K562 (cell line): ENCODE results near the gene CCDC9. TPM values are rescaled to one million over a fixed set of nuclear protein-coding genes. Genes with fewer than 3 reads are reported as not detected.

Experiments
- ETV5 ChIP-seq: sonication (generic); formaldehyde crosslinking; IDR thresholded peaks from 2 replicates; pipeline ENCODE4 v1.4.0; 2020; ENCODE audit warnings: low read depth, mild to moderate bottlenecking, missing genetic modification reagents
- FOXP1 ChIP-seq: sonication (generic); formaldehyde crosslinking; IDR thresholded peaks from 2 replicates; pipeline ENCODE4 v1.8.0; 2022; ENCODE audit warnings: mild to moderate bottlenecking, missing genetic modification reagents
- GTF2A2 ChIP-seq: IDR thresholded peaks from 2 replicates; pipeline ENCODE4 v1.6.1; 2016; ENCODE audit warnings: mild to moderate bottlenecking, missing genetic modification characterization, missing compliant biosample characterization
- HDAC2 ChIP-seq: fragments of 450-650 bp; IDR thresholded peaks from 2 replicates; pipeline ENCODE4 v1.6.1; 2016; ENCODE audit warnings: mild to moderate bottlenecking
- HMBOX1 ChIP-seq: sonication (generic); IDR thresholded peaks from 2 replicates; pipeline ENCODE4 v1.6.1; 2016
- IRF1 ChIP-seq: sonication (generic); formaldehyde crosslinking; IDR thresholded peaks from 2 replicates; pipeline ENCODE4 v1.8.0; 2022; ENCODE audit warnings: missing genetic modification reagents, mild to moderate bottlenecking, borderline replicate concordance
- LEF1 ChIP-seq: fragments of 450-650 bp; IDR thresholded peaks from 2 replicates; pipeline ENCODE4 v1.6.1; 2016; ENCODE audit warnings: mild to moderate bottlenecking
- MLLT1 ChIP-seq, 2 experiments: fragments of 450-650 bp; IDR thresholded peaks; 2 replicates each; pipeline ENCODE4 v1.6.1; 2016
- MYBL2 ChIP-seq, 2 experiments: fragments of 450-650 bp in 1 of 2; sonication (generic) in 1 of 2; formaldehyde crosslinking in 1 of 2; IDR thresholded peaks; 2 replicates each; pipeline versions ENCODE4 v1.6.1 to v1.8.1; 2017 to 2022; ENCODE audit warnings: borderline replicate concordance in 1 of 2, inconsistent platforms in 1 of 2, low read depth in 1 of 2, mild to moderate bottlenecking in 1 of 2, missing genetic modification reagents in 1 of 2, moderate library complexity in 1 of 2
- NFE2L1 ChIP-seq: fragments of 450-650 bp; IDR thresholded peaks from 2 replicates; pipeline ENCODE4 v1.6.1; 2016; ENCODE audit warnings: missing genetic modification characterization, low read depth, mild to moderate bottlenecking, missing compliant biosample characterization, moderate library complexity, borderline replicate concordance
- OTX1 ChIP-seq: fragments of 450-650 bp; formaldehyde crosslinking; IDR thresholded peaks from 2 replicates; pipeline ENCODE4 v1.4.0; 2022; ENCODE audit warnings: mild to moderate bottlenecking
- PCBP2 ChIP-seq: fragments of 200-400 bp; formaldehyde crosslinking; IDR thresholded peaks from 2 replicates; pipeline ENCODE4 v1.6.1; 2018; ENCODE audit warnings: low read length, low read depth, mild to moderate bottlenecking, moderate library complexity; ENCODE audit not compliant: poor library complexity, severe bottlenecking
- SIN3A ChIP-seq, 2 experiments: fragments of 150-350 bp in 1 of 2; IDR thresholded peaks; 2 replicates each; pipeline ENCODE4 v1.6.1; 2011 to 2016; ENCODE audit warnings: borderline replicate concordance in 2 of 2, low read depth in 2 of 2, low read length in 2 of 2, mild to moderate bottlenecking in 2 of 2, moderate library complexity in 2 of 2; ENCODE audit not compliant: control insufficient read depth in 1 of 2
- TBL1XR1 ChIP-seq, 2 experiments: IDR thresholded peaks; 2 replicates each; pipeline ENCODE4 v1.6.1; 2012; ENCODE audit warnings: improper control_type of control experiment in 2 of 2, low read length in 2 of 2, mild to moderate bottlenecking in 1 of 2
- TCFL5 ChIP-seq: fragments of 250-450 bp; sonication (Bioruptor Pico); conservative IDR thresholded peaks from 2 replicates; pipeline ENCODE4 v1.6.1; 2021; ENCODE audit warnings: mild to moderate bottlenecking, moderate library complexity, matching md5 sums
- TOE1 ChIP-seq, 2 experiments: fragments of 450-650 bp in 1 of 2; sonication (generic) in 1 of 2; formaldehyde crosslinking in 1 of 2; IDR thresholded peaks; 2 replicates each; pipeline versions ENCODE4 v1.7.1 to v1.8.0; 2016 to 2022; ENCODE audit warnings: borderline replicate concordance in 2 of 2, mild to moderate bottlenecking in 2 of 2, antibody characterized with exemption in 1 of 2, inconsistent platforms in 1 of 2, low read depth in 1 of 2, missing genetic modification reagents in 1 of 2, moderate library complexity in 1 of 2
- USF1 ChIP-seq: sonication (generic); formaldehyde crosslinking; IDR thresholded peaks from 2 replicates; pipeline ENCODE4 v1.9.0; 2022; ENCODE audit warnings: mild to moderate bottlenecking, missing genetic modification reagents
- WHSC1 ChIP-seq: IDR thresholded peaks from one replicate; pipeline ENCODE4 v1.6.1; 2012; ENCODE audit warnings: low read length, control low read depth, inconsistent platforms
- ZBTB11 ChIP-seq, 3 experiments: fragments of 200-800 bp in 1 of 3; fragments of 250-450 bp in 1 of 3; fragments of 450-650 bp in 1 of 3; sonication (Bioruptor Pico) in 1 of 3; sonication (Bioruptor generic) in 1 of 3; formaldehyde crosslinking in 1 of 3; IDR thresholded peaks; 2 replicates each; pipeline versions ENCODE4 v1.6.1 to v1.8.0; 2016 to 2022; ENCODE audit warnings: mild to moderate bottlenecking in 2 of 3, missing genetic modification characterization in 2 of 3, missing compliant biosample characterization in 1 of 3, moderate library complexity in 1 of 3
- ZNF174 ChIP-seq: fragments of 250-450 bp; sonication (Bioruptor Pico); IDR thresholded peaks from 2 replicates; pipeline ENCODE4 v1.4.0; 2020; ENCODE audit warnings: mild to moderate bottlenecking
- polyA plus RNA-seq, 8 experiments: library from polyadenylated mRNA; depleted of rRNA in 4 of 8; stranded (reverse) in 5 of 8; unstranded in 3 of 8; fragments of >200 nt; fragmentation: Nextera tagmentation in 2 of 8; fragmentation: Illumina TruSeq in 1 of 8; extraction: Ambion mirVana in 2 of 8; extraction: Trizol in 1 of 8; gene quantifications; 2 replicates each; pipeline versions ENCODE4 v1.2.1 to v1.2.3, GENCODE V29; 2011 to 2014; ENCODE audit warnings: inconsistent platforms in 1 of 8, missing spikeins in 1 of 8
- total RNA-seq, 7 experiments: library from RNA; depleted of rRNA in 6 of 7; stranded (reverse); fragments of >200 nt in 6 of 7; fragmentation: Illumina TruSeq in 2 of 7; extraction: Trizol in 2 of 7; gene quantifications; 2 replicates each; pipeline versions ENCODE4 v1.2.1 to v1.2.3, GENCODE V29; 2011 to 2021; ENCODE audit warnings: low replicate concordance in 1 of 7

CCDC9 gene
- total and polyA plus RNA-seq, 9 of the 15 experiments (the other 6 are each of a cell fraction or from before 2014, with no cell fraction given) = 0.23 to 38.6 (median 8.4) TPM

GRCh38 chr19:47296036-47296435 lies 39.7 kb downstream of the CCDC9 start (continued):
- TF ChIP-seq IRF1 (CRISPR knock-in tag) = no peak
- no peak for TF ChIP-seq WHSC1
- TF ChIP-seq TBL1XR1 (IDR thresholded peaks at IDR 0.05; ENCODE audit: low read length in 2 of 2) = no peak; a peak in 1 of 4 replicates
- no peak for TF ChIP-seq ZNF174 (CRISPR knock-in tag)
- no peak for TF ChIP-seq FOXP1 (CRISPR knock-in tag)
- TF ChIP-seq MLLT1 (IDR thresholded peaks at IDR 0.05) = no peak
- no peak for TF ChIP-seq SIN3A (IDR thresholded peaks at IDR 0.05; ENCODE audit: borderline replicate concordance in 2 of 2, control insufficient read depth in 1 of 2, low read depth in 2 of 2, low read length in 2 of 2)
- TF ChIP-seq GTF2A2 (tag) = no peak
- no peak for TF ChIP-seq HDAC2
- 0 out of 2 replicates have a peak, but pooled peaks have one; percentile 22 for TF ChIP-seq ETV5 (CRISPR knock-in tag)
- TF ChIP-seq NFE2L1 = no peak
- TF ChIP-seq TOE1 (IDR thresholded peaks at IDR 0.05; ENCODE audit: borderline replicate concordance) = no peak
- no peak for TF ChIP-seq TOE1 (CRISPR knock-in tag; IDR thresholded peaks at IDR 0.05; ENCODE audit: borderline replicate concordance, low read depth)
- TF ChIP-seq ZBTB11 (CRISPR knock-in tag; IDR thresholded peaks at IDR 0.05) = no peak
- no peak for TF ChIP-seq PCBP2
- no peak for TF ChIP-seq LEF1
- no peak for TF ChIP-seq USF1 (CRISPR knock-in tag)
- no peak for TF ChIP-seq HMBOX1
- no peak for TF ChIP-seq TCFL5 (CRISPR knock-in tag)
- no peak for TF ChIP-seq OTX1
- no peak for TF ChIP-seq MYBL2 (IDR thresholded peaks at IDR 0.05; ENCODE audit: low read depth)
- no peak for TF ChIP-seq MYBL2 (CRISPR knock-in tag; IDR thresholded peaks at IDR 0.05; ENCODE audit: borderline replicate concordance)
